CD4-positive, alpha-beta T cell treated with Interleukin-6 for 4 hours (primary cell): ENCODE results near the gene PLPP2.
A peak's percentile ranks its signal among the peaks of the same experiment; 100 is the strongest.

ENCODE experiments used
- DNase-seq: peaks from one replicate; pipeline ENCODE4 v3.0.0-alpha.2; 2020; ENCODE audit warnings: mixed read lengths

Gene PLPP2

DNA sequence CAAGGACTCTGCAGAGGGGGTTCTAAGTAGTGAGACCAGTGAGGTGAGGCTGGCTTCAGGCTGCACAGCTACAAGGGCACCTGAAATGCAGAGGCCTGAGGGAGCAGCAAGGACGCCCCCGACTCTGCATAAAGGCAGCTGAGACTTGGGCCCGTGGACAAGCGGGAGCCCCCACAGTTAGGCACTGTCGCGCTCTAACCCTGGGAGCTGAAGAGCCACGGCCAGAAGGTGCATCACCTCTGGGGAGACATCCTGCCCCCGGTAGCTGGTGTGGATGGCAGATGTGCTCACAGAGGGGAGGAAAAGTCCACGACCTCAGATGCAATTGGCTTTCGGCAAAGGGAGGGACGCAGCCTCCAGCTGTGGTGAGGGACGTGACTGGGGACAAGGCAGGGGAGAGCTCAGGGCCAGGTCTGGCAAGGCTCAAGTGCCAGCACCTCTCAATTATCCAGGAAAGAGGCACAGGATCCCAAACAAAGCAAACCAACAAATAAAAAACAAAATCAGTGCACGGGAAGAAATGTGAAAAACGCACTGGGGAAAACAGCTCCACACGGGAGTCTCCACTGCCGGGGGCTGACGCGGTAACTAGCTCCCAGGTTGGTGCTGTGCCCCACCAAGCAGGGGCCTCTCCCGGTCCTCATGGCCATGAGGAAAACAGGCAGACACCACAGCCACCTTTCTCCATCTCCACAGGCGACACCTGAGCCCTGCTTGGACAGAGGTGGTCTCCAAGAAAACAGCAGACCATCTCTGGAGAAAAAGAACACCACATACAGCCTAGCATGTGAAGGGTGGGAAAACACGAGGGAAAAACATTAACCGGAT lies 23.0 kb upstream of the PLPP2 start:
- DNase-seq, result no peak

DNA sequence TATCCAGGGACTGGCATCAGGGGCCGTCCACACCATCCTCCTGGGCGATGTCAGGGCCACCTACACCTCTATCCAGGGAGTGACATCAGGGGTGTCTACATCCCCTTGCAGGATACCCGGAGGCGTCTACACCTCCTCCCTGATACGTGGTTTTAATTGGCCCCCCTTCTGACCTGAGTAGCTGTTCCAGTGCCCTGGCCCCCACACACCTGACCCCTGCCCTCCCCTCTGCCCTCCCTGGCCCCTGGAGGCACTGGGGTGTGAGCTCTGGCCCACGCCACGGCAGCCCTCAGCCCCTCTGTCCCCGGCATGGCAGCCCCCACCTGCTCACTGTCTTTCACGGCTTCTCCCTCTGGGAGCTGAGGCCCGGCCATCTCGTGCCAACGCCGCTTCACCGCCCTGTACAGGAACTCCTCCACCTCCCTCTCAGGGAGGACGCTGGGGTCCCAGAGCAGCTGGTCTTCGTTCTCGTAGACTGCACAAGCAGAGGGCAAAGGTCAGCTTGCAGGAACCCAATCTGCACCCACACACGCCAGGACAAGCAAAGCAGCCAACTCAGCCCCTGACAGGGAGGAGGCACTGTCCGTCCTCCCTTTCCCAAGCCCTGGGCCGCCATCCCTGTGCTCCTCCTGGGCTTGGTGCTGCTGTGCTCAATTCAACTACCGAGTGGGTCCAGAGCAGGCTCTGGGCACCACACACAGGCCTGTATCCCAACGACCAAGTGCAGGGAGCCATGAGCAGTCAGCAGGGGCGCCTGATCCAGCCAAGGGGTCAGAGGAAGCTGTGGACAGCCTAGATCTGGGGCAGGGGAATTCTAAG lies 22.2 kb upstream of the PLPP2 start:
- DNase-seq, result no peak

DNA sequence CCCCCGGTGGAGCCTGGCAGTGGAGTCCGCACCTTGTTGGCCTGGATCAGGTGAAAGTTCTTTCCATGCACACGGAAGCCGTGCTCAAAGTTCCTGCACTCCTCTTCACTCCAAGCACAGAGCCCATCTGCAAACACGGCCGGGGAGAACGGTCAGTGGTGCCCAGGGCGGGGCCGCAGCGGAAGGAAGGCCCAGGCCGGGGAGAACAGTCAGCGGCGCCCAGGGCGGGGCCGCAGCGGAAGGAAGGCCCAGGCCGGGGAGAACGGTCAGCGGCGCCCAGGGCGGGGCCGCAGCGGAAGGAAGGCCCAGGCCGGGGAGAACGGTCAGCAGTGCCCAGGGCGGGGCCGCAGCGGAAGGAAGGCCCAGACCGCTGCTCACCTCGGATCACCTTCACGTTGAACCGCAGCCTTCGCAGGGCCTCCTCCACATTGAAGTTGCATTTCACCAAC lies 20.6 kb upstream of the PLPP2 start:
- no peak for DNase-seq

DNA sequence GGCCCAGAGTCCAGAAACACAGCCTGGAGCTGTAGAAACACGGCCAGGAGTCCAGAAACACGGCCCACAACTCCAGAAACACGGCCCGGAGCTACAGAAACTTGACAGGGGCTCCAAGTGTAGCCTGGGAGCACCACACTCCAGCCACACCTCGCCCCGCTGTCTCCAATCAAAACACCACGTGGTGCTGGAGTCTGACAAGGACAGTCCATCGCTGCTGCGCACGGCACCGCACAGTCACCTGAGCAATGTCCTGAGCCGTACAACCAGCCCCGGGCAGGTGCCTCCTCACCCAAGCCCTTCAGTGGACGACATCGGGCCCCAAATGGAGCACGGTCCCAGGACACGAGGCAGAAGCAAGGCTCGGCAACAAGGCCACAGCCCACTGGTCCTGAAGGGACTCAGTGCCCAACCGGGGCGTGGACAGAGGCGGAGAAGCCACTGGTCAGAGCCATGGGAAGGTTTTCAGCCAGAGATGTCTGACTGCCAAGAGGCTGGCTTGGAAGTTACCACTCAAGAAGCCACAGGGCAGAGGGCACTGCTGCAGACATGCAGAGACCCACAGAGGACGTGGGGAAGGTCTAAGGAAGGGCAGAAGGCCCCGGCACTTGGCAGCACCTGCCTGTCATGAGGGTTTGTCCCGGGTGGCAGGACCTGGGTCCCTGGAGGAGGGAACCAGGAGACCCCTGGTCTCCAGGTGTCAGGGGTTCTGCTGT lies 19.7 kb upstream of the PLPP2 start:
- DNase-seq, result no peak

DNA sequence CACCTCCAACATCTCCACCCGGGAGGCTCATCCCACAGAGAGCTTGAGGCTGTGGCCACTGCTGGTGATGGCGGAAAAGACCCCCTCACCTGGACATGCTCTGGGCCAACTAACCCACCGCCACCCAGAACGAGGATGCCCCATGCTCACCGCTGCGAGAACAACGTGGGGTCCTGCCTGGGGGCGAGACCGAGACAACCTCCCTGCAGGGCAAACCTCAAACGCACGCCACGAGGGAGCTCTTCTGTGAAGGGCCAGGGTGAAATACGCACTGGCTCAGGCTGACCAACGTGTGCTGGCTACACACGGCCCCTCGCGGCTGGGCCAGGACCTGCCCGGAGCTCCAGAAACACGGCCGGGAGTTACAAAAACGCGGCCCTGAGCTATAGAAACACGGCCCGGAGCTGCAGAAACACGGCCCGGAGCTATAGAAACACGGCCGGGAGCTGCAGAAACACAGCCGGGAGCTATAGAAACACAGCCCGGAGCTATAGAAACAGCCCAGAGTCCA lies 19.0 kb upstream of the PLPP2 start:
- DNase-seq, result no peak

DNA sequence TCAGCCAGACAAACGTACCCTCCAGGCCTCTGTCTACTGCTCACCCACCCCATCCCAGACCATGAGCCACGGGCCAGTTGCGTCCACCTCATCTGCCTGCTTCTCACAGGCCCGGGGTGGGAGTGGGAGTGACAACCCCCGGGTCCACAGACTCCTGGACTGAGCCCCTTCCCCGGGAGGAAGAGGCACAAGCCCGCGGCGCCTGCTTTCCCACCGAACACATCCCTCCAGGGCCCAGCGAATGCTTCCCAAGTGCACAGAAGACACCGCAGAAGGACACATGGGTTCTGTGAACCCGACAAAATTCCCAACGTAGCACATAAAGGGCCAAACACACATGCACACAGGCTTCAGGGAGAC lies 18.0 kb upstream of the PLPP2 start:
- no peak for DNase-seq

DNA sequence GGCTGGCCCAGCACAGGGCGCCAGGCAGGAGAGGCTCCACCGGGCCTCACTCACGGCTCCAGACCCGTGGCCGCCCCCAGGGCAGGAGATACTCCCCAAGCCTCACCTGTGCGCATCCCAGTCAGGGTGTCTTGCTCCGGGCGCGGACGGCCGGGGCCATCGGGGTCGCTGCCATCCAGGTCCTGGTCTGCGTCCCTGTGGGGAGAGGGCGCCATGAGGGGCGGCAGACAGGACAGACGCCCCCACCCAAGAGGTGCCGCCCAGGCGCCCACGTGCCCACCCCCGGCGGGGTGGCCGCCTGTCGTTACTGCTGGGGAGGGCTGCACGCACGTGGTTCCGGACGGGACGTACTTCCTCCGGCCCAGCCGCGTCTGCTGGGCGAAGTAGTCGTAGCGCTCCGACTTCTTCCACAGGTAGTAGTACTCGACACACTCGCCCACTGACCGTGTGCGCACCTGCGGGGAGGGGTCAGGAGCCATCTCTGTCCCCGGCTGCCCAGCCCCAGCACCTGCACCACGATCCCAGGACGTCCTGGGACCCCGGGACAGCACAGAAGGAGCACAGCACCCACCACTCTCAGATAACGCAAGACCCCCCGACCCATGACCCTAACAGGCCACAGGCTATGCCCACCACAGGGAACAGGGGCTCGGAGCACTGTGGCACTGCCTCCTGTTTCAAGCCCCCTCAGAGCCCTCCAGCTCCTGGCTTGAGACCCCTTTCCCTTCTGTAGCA lies 17.4 kb upstream of the PLPP2 start:
- no peak for DNase-seq

DNA sequence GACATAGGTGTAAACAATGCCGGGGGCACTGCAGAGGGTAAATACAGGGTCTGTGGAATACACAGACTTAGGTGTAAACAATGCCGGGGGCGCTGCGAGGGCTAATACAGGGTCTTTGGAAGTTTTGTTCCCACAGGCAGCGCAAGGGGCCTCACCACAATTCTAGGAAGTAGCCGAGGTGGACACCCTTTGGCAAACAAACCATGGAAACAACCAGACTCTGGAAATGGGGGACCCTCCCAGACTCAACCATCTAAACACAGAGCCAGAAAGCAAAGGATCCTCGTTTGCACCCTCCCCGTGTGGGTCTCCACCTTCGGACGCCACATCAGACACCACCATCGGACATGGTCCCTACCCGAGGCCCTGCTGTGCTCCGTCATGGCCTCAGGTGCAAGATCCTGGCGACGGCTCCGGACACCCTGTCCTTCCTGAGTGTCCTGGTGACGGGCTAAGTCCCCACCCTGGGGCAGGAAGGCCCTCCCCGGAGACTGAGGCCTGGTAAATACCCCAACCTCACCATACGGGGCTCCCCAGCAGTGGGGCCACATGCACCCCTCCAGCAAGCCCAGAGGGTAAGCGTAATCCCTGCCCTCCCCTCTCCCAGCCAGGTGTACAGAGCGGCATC lies 16.7 kb upstream of the PLPP2 start:
- DNase-seq, result no peak

DNA sequence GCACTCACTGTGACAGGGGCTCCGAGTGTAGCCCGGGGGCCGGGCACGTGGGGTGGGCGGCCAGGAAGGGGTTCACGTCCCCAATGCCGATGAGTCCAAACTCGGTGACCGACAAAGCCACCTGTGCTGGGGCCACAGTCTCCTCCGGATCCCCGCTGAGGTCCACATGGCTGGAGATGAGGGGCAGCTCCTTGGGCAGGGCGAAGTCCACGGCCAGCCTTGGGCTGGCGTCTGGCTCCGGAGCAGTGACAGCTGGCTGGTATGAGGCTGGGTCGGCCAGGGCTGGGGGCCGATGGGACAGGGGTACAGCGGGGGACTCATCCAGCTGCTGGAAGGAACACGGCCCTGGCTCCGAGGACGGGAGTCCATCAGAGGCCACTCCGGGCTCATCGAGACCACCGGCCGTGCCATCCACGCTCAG lies 15.9 kb upstream of the PLPP2 start:
- no peak for DNase-seq

DNA sequence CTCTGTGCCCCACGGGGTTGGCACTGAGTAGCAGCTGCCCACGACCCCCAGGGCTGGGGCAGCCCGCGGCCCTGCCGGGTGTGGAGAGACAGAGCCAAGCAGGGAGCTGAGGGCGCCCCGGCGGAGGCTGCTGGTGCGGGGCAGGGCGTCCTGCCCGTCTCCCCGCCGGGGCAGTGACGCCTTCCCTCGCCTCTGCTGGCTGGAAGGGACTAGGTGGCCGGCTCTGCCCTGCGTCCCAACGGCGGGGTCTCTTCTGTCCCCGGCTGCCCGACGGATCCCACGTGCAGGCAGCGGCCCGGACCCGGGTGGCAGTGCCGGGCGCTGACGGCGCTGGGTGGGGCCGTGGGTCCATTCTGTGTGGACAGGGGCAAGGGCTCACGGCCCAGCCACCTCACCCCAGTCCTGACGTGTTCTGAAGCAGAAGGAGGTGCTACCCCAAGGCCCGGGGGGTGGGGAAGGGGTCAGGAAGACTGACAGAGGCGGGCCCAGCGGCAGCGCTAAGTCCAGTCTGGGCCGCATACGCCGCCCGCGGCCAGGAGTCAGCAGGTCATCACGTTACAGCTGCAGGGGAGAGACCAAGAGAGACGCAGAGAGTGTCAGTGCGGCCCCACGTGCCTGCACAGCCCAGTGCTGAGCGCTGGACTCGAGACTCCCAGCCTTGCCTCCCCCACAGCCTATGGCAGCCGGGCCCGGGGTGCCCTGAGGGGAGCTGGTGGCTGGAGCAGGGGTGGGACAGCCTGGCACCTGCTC lies 15.1 kb upstream of the PLPP2 start:
- no peak for DNase-seq

DNA sequence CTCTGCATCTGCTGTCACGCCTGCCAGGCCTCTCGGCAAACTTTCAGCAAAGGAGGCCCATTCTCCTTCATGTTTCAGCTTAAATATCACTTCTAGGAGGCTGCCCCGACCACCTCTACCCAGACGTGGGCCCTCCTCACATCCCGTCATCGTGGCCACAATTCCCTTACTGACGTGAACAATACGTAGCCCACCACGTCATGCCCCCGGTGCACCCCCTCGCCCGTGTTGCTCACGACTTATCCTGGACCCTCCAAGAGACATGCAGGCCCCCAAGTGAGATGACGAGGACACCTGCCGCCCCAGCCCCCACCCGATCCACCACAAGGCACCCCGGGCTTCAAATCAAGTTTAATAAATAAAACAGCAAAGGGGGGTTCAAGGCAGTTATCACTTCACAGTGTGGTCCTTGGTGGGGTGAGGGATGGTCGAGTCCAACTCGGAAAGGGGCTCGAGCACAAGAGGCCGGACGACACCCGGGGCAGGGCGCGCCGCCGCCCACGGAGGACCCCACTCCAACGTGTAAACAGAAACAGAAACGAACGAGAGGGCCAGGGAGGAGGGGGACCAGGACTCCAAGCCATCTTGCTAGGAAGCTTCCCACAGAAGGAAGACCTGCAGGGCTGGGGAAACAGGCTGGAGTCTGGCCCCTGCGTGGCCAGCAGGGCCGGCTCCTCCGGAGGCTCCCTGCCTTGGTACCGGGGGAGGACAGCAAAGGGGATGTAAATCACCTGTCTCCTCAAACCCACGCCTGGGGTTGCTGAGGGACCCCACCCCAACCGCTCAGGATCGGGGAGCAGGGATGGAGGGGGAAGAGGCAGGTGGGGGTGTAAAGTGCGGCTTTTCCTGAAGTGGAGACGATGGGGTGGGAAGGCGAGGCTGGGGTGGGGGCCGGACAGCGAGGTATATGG lies 14.3 kb upstream of the PLPP2 start:
- no peak for DNase-seq

DNA sequence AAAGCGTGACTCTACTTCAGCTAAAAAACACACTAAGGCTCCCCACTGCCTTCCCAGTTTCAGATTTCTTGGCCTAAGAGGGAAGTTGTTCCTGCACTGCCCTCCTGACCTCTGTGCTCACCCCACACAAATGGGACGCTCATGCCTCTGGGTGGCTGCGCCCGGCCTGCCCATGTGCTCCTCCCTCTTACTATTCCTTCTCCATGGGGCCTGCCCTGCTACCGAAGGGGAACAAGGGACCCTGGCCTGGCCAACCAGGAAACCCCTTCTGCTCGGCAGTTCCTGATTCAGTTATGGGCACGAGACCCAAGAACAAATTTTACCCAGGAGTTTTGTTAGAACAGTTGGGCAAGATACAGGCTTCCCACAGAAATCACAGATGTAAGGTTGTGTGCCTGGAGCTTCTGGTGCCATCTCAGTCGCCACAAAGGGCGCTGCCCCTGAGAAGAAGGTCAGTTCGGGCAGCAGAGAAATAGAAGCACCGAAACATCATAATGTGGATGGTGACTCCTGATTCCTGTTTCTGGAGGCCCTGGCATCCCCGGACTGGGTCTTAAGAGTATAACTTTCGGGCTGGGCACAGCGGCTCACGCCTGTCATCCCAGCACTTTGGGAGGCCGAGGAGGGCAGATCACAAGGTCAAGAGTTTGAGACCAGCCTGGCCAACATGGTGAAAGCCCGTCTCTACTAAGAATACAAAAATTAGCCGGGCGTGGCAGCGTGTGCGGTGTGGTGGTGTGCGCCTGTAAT lies 5.4 kb upstream of the PLPP2 start:
- no peak for DNase-seq

DNA sequence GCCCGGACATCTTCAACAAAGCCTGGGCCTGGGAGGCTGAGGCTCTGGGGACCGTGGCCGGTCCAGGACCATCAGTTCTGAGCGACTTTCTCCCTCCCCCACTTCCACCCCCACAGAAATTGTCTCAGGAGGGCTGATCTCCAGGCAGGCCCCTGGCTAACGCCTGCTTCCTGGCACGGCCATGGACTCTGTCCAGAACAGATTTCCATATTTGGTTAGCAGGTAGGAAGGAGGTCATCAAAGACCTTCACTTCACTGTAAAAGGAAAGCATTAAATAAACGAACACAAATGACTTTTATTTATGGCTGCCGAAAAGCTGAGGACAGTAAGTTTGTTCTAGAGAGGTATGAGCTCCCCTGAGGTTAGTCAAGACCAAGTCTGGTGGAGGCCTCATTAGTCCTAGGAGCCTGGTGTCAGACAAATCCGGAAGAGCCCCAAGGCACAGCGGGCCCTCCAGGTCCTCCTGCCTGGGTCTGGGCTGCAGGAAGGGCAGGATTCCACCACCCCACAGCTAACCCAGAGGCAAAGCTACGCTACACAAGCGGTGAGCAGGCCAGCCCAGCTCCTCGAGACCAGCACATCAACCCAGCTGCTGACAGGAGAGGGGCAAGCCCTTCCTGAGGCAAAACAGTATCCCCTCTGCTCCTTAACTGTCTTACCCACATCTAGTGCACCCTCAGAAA lies 4.6 kb upstream of the PLPP2 start:
- DNase-seq, result no peak

DNA sequence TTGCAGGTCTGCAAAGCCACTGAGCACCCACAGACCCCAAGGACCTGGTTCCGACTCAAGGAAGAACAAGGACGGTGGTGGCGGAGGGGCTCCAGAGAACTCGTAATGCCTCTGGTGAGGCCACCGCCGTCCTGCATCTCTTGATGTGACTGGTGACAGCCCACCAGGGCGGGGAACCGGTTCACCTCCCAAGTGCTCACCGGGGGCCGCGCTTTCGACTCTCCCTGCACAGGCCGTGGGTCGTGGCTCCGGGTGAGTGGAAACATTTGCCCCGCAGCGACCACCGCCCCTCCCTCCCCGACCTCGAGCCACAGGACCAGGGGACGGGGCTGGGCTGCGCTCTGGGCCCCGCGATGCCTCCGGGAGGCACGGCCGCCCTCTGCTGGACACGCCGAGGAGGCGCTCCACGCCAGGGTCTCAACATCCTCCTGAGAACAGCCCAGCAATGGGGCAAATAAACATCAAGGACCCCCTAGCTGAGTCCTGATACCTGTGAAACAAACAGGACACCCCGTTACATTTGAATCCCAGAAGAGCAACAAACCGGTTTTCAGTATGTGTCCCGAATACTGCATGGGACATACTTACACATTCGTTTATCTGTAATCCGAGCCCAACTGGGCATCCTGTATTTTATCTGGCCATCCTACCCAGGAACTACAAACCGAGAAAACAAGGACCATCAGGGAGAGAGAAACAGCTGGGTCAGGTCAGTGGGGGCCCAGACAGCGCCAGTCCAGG lies 3.9 kb upstream of the PLPP2 start:
- peak; percentile 48 for DNase-seq

DNA sequence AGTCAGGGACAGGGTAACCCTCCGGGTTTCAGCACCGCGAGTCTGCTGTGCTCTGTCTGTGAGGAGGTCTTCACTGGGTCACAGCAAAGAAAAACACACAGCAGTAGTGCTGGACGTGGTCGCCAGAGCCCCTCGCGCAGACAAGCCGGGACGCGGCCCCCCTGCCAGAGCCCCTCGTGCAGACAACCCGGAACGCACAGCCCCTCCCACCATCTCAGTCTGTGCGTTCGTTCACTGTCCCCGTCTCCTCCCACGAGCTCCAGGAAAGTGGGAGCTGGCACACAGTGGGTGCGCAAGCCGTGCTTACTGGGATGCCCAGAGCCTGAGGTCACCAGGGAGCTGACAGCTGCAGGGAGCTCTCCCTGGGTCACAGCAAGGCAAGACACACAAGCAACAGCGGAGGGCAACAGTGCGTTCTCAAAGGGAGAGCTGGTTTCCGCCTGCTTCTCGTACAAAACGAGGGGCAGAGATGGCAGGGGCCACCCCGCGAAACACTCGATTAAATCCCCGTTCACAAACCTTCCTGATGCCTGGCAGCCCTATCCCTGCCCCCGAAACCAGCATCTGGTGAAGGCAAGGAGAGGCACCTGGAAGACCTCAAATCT lies 3.2 kb upstream of the PLPP2 start:
- no peak for DNase-seq

DNA sequence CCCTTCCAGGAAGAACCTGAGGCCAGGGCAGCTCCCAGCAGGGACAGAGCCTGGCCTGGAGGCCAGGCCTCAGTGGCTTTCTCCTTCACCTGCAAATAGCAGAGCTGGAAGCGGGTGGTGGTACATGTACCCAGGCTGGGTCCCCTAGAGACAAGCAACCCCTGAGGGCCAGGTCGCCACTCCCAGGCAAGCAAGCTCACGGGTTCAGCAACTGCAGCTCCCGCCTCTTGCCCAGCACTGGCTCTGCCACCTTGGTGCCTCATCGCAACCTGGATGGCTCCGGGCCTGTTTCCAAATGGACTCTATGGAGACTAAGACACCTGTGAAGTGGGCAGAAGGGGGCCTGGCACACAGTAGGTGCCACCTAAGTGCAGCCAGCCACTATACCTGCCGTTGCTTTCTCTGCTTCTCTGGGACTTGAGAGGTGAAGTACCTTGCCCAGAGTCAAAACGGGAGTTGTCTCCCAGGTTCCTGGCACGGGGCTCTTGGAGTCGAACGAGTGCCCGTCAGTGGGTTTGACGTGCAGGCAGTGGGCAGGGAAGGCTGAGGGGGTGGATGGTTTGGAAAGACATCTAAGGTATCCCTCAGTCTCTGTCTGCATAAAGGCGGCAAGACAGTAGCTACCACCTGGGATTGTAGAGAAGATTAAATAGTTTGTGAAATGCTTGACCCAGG lies 2.4 kb upstream of the PLPP2 start:
- no peak for DNase-seq

DNA sequence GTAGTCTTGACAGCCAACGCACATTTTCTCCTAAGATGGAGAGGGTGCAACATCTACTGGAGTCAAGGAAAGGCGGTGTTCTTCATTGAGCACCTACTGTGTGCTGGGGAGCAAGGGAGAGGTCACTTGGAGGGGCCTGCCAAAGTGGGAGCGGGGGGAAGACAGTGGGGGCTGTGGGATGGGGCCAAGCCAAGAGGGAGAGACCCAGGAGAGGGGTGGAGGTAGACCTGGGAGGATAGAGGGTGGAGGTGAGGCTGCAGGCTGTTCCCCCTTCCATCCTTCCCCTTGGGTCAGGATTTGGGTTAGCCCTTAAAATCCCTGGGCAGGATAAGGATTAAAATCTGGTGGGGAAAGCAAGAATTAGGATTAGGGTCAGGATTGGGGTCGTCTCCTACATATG lies 1.7 kb upstream of the PLPP2 start:
- no peak for DNase-seq
